Measurements from ENCODE around the gene POLR1C. TPM values are rescaled to one million over a fixed set of nuclear protein-coding genes. Genes with fewer than 3 reads are reported as not detected.

POLR1C gene
- total and polyA plus RNA-seq, 4 donors = 29.0 to 50.7 (median 40.5) TPM

DNA sequence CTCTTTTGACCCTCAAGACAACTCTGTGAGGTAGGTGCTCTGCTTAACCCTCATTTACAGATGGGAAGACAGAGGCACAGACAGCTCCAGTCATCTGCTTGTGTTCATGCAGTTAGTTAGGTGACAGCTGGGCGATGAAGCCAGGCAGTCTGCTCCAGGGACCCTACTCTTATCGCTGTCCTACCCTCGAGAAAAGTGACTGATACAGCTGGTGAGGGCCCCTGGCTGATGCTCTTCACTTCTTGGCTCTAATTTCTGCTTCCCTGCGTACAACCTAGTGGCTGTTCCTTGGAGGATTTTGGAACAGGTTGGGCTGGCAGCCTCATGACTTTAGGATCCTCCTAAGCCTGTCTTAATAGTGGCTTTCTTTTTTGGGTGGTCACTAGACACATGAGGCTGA is 48.6 kb upstream of the POLR1C start:
- ATAC-seq (ENCODE audit: insufficient read depth, low FRiP score) (no peak), DNase-seq (no peak)
- TF ChIP-seq, protein P1, sequence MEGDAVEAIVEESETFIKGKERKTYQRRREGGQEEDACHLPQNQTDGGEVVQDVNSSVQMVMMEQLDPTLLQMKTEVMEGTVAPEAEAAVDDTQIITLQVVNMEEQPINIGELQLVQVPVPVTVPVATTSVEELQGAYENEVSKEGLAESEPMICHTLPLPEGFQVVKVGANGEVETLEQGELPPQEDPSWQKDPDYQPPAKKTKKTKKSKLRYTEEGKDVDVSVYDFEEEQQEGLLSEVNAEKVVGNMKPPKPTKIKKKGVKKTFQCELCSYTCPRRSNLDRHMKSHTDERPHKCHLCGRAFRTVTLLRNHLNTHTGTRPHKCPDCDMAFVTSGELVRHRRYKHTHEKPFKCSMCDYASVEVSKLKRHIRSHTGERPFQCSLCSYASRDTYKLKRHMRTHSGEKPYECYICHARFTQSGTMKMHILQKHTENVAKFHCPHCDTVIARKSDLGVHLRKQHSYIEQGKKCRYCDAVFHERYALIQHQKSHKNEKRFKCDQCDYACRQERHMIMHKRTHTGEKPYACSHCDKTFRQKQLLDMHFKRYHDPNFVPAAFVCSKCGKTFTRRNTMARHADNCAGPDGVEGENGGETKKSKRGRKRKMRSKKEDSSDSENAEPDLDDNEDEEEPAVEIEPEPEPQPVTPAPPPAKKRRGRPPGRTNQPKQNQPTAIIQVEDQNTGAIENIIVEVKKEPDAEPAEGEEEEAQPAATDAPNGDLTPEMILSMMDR (IDR thresholded peaks at IDR 0.05; ENCODE audit: control extremely low read depth, extremely low read depth) = no peak
- Histone ChIP-seq H3K27ac (ENCODE audit: low read depth in 1 of 2, low read length in 1 of 2) (no peak overlapping the region), H3K4me1 (ENCODE audit: control insufficient read depth in 5 of 5, insufficient read depth in 5 of 5, low read length in 5 of 5) (peaks cover 0 to 5% (median 0%) of the 10 kb centered on the region in 5 donors), H3K9me3 (ENCODE audit: control insufficient read depth in 4 of 4, insufficient read depth in 3 of 4, low read length in 3 of 4) (no peaks in the 10 kb centered on the region), H3K4me3 (no peak overlapping the region), H3K9ac (ENCODE audit: insufficient read depth in 1 of 2, low read length in 2 of 2) (no peak overlapping the region), H3K27me3 (ENCODE audit: control insufficient read depth in 3 of 3, insufficient read depth in 3 of 3, low read length in 2 of 3) (peaks cover 0 to 3% (median 0%) of the 10 kb centered on the region in 3 donors), H3K36me3 (ENCODE audit: control insufficient read depth in 4 of 4, insufficient read depth in 4 of 4, low read length in 4 of 4) (no peaks in the 10 kb centered on the region)
- 75 to 86% methylated on average over 4 of the region's 4 CpGs for WGBS, 2 donors

- H3K4me3 ChIP-seq = no peak overlapping the region
- 67 to 81% methylated on average over 13 of the region's 13 CpGs for WGBS, 2 donors
- DNase-seq (peak in 1 of 3 donors; percentile 2), ATAC-seq (ENCODE audit: insufficient read depth, low FRiP score) (no peak)
- no peaks in the 10 kb centered on the region for H3K27me3 ChIP-seq (ENCODE audit: control insufficient read depth in 3 of 3, insufficient read depth in 3 of 3, low read length in 2 of 3)
- H3K4me1 ChIP-seq (ENCODE audit: control insufficient read depth in 5 of 5, insufficient read depth in 5 of 5, low read length in 5 of 5) = peaks cover 0 to 5% (median 0%) of the 10 kb centered on the region in 5 donors
- no peaks in the 10 kb centered on the region for H3K9me3 ChIP-seq (ENCODE audit: control insufficient read depth in 4 of 4, insufficient read depth in 3 of 4, low read length in 3 of 4)
- H3K9ac ChIP-seq (ENCODE audit: insufficient read depth in 1 of 2, low read length in 2 of 2) = no peak overlapping the region
- H3K27ac ChIP-seq (ENCODE audit: low read depth in 1 of 2, low read length in 1 of 2) = peak overlapping the region in 1 of 2 donors; percentile 24
- TF ChIP-seq, protein P1 (IDR thresholded peaks at IDR 0.05; ENCODE audit: control extremely low read depth, extremely low read depth) = no peak
- no peaks in the 10 kb centered on the region for H3K36me3 ChIP-seq (ENCODE audit: control insufficient read depth in 4 of 4, insufficient read depth in 4 of 4, low read length in 4 of 4)
These were observed 47.9 kb upstream of the POLR1C start for GRCh38 chr6:43468748-43469681.

DNA sequence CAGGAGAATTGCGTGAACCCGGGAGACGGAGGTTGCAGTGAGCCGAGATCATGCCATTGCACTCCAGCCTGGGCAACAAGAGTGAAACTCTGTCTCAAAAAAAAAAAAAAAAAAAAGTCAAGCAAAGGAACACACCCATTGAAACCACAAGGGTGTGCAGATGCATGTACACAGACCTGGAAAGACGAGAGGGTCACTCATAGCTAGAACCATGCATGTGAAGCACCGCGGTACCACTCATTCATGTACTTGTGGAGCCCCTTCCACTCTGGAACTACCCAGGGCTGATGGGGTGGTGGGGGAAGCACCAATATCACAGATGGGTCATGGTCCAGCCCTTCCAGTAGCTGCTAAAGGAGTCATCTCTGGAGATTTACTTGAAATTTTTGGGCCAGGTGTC is 46.9 kb upstream of the POLR1C start:
- TF ChIP-seq, protein P1 (IDR thresholded peaks at IDR 0.05; ENCODE audit: control extremely low read depth, extremely low read depth) = no peak
- Histone ChIP-seq H3K4me3 (no peak overlapping the region), H3K4me1 (ENCODE audit: control insufficient read depth in 5 of 5, insufficient read depth in 5 of 5, low read length in 5 of 5) (peaks cover 0 to 5% (median 0%) of the 10 kb centered on the region in 5 donors), H3K27me3 (ENCODE audit: control insufficient read depth in 3 of 3, insufficient read depth in 3 of 3, low read length in 2 of 3) (no peaks in the 10 kb centered on the region), H3K9me3 (ENCODE audit: control insufficient read depth in 4 of 4, insufficient read depth in 3 of 4, low read length in 3 of 4) (no peaks in the 10 kb centered on the region), H3K9ac (ENCODE audit: insufficient read depth in 1 of 2, low read length in 2 of 2) (no peak overlapping the region), H3K36me3 (ENCODE audit: control insufficient read depth in 4 of 4, insufficient read depth in 4 of 4, low read length in 4 of 4) (no peaks in the 10 kb centered on the region), H3K27ac (ENCODE audit: low read depth in 1 of 2, low read length in 1 of 2) (no peak overlapping the region)
- ATAC-seq (ENCODE audit: insufficient read depth, low FRiP score) = no peak
- 93 to 96% methylated on average over 7 of the region's 7 CpGs for WGBS, 2 donors
- no peak for DNase-seq
